Aorta (tissue), 5 donors: Measurements from ENCODE around the gene PLAA. TPM values are rescaled to one million over a fixed set of nuclear protein-coding genes. Genes with fewer than 3 reads are reported as not detected.

ENCODE experiments used
- ATAC-seq: fragments of 200-7000 bp; cut with Tn5 transposase; one replicate; pipeline ENCODE4 v1.9.1; 2022; ENCODE audit warnings: moderate library complexity; ENCODE audit not compliant: low FRiP score
- DNase-seq, 2 donors: peaks; one replicate each; pipeline ENCODE4 v3.0.0-alpha.2; 2020
- H3K27ac ChIP-seq, 2 donors: one replicate each; pipeline ENCODE4 v1.5.1; 2013; ENCODE audit warnings: low read length in 2 of 2, mild to moderate bottlenecking in 2 of 2, moderate library complexity in 2 of 2, control low read depth in 1 of 2, inconsistent platforms in 1 of 2, low read depth in 1 of 2
- H3K27me3 ChIP-seq, 2 donors: one replicate each; pipeline ENCODE4 v1.6.1; 2013; ENCODE audit warnings: control low read depth in 1 of 2, low read length in 1 of 2, mild to moderate bottlenecking in 1 of 2, moderate library complexity in 1 of 2; ENCODE audit not compliant: insufficient read depth in 2 of 2, control insufficient read depth in 1 of 2
- H3K36me3 ChIP-seq, 2 donors: one replicate each; pipeline ENCODE4 v1.6.1; 2013; ENCODE audit warnings: control low read depth in 1 of 2, low read length in 1 of 2, mild to moderate bottlenecking in 1 of 2; ENCODE audit not compliant: insufficient read depth in 2 of 2, control insufficient read depth in 1 of 2
- H3K4me1 ChIP-seq, 2 donors: one replicate each; pipeline ENCODE4 v1.6.1; 2013; ENCODE audit warnings: low read length in 2 of 2, control low read depth in 1 of 2, mild to moderate bottlenecking in 1 of 2, moderate library complexity in 1 of 2; ENCODE audit not compliant: insufficient read depth in 2 of 2, control insufficient read depth in 1 of 2
- H3K4me3 ChIP-seq, 2 donors: one replicate each; pipeline ENCODE4 v1.5.1; 2013; ENCODE audit warnings: low read length in 2 of 2, control low read depth in 1 of 2, mild to moderate bottlenecking in 1 of 2
- H3K9me3 ChIP-seq: one replicate; pipeline ENCODE4 v1.6.1; 2013; ENCODE audit warnings: mild to moderate bottlenecking, low read length; ENCODE audit not compliant: control insufficient read depth
- whole genome bisulfite sequencing, 2 donors: extraction: QIAGEN DNeasy Blood & Tissue Kit; methylation state at CpG; one replicate each; pipeline ENCODE4 v1.1.7; 2013; 5-methylcytosine and 5-hydroxymethylcytosine counted together
- intact Hi-C, 2 donors: fragments of 100-400 bp; cut with DNase I; formaldehyde crosslinking; loops; one replicate each; pipeline versions ENCODE4 v1.14.2 to v1.15.0; 2022
- polyA plus RNA-seq, 2 donors: library from polyadenylated mRNA; stranded (reverse); fragments of 200-250 nt; gene quantifications; one replicate each; pipeline ENCODE4 v1.2.3, GENCODE V29; 2013
- total RNA-seq, 2 donors: library from RNA; stranded (reverse); fragmentation: NEBNext Ultra II Directional; extraction: Animal tissue kit (Norgen Biotek cat#: 25700); gene quantifications; one replicate each; pipeline ENCODE4 v1.2.1, GENCODE V29; 2021
- donor health status: healthy with polysubstance abuse.
- donor health status: Bipolar disorder and iron deficiency.
- donor health status: DM: no; HTN: no; CAD: no.
- donor health status: DM: no; HTN: no; CAD: no.
- donor health status: DM: yes; HTN: yes; CAD: no.

PLAA gene
- total and polyA plus RNA-seq, 4 donors = 11.9 to 27.2 (median 18.1) TPM

DNA sequence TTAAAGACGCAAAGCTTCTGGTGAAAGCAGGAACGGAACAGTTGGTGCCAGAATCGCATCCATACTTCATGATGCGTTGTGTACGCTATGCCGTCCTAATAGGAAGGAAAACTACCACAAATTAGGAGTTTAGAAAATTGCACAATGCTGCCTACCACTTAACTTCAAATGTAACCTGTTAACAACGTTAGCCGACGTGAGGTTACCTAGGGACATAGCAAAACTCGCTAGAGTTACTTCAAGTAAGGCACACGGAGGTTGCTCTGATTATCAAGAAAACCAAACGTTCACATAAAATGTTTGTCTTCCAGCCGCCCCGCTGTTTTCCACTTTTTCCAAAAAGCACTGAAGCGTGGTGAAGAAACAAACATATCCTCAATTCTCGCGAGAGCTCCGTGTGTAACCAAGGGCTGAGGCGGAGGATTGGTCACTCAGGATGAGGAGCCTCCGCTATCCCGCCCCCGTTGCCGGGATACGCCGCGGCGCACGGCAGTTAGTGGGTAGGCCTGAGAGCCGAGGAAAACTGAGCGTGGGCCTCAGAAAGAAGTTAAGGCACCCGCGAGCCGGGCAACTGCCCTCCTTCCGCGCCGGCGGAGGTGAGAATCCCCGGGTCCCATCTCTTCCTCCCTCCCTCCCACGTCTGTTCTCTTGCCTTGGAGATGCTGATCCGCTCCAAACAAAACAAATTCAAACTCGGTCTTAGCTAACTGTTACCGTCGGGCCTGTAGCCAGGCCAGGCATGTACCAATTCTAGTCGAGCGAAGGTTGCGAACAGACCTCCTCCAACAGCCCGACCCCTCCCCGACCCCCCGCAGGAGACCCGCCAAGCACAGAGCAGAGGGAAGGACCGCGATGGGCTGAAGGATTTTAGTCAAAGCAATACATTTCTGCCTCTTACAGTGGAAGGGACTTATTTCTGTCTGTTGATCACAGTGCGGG is 9.1 kb upstream of the PLAA start, which contains the start of gene IFT74:
IFT74 (plus strand) TSS at position 492 of the 939 bp plus-strand sequence. CDS start 5,556 bp downstream, outside the sequence.
- H3K27me3 ChIP-seq = no peaks in the 10 kb centered on the region
- H3K27ac ChIP-seq = peak within 1 kb of the TSS; percentile 69 to 82
- WGBS, 2 donors = 1% methylated on average over 48 to 53 of the region's 53 CpGs
- peak within 1 kb of the TSS; percentile 57 to 90 for H3K4me3 ChIP-seq
- ATAC-seq (peak; percentile 100), DNase-seq (peak; percentile 99)
- H3K36me3 ChIP-seq = no peaks in the 10 kb centered on the region
- H3K9me3 ChIP-seq = no peaks in the 10 kb centered on the region
- intact Hi-C loops = loop anchor here in 1 of 2 donors (10.0 kb wide), 1 partner anchor 619 kb away; the partner anchor contains the start of gene C9orf72
- no peaks in the 10 kb centered on the region for H3K4me1 ChIP-seq

DNA sequence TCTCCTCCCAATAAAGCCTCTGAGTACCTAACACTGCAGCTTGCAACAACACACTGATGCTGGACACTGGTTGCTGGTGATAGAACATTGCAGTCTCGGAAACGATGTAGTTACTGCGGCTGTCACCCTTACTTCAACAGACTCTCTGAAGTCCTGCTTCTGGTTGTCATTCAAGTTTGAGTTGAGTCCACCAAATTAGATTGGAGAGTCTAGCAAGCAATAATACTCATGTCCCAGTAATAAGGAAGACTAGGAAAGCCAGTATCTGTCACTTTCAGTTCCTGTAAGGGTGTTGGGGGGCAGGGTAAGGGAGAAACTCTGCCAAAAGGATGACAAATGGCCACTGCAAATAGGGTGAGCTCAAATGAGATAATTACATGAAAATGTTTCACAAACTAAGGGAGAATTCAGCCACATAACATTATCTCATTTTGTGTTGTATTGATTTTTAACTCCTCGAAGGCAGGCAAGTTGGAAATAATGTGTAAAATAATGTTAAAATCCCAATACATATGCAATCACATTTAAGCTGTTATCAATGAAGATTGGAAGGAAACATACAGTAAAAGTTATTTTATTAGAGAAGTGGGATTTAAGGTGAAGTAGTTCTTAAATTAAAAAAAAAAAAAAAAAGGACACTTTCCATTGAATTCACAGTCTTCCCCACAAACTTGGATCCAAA is 8.3 kb upstream of the PLAA start:
- WGBS, 2 donors = 43 to 45% methylated on average over 4 of the region's 4 CpGs

DNA sequence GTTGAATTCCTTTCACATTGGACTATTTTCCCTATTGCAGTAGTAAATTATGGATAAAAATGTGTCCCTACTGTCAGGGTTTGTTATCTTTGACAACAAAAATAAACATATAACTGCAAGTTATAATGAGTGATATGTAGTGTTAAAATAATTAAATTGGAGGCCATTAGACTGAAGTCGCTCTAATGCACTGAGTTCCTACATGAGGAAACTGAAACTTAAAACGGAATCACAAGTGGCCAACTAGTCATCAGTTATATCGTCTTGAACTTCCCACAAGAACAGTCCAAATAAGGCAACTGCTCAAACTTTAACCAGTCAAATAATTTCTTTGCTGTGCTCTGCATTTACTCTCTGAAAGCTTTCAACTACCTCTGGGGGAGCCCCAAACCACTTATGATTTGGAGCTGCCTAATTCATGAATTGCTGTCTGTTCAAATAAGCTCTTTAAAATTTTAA is 7.0 kb upstream of the PLAA start:
- Histone ChIP-seq H3K36me3 (no peaks in the 10 kb centered on the region), H3K4me3 (no peak overlapping the region), H3K27ac (no peak overlapping the region), H3K4me1 (no peaks in the 10 kb centered on the region), H3K9me3 (no peaks in the 10 kb centered on the region), H3K27me3 (peaks cover 0 to 2% of the 10 kb centered on the region in 2 donors)
- DNase-seq (no peak), ATAC-seq (no peak)
- intact Hi-C loops = loop anchor here in 1 of 2 donors (10.0 kb wide), 1 partner anchor 621 kb away; the partner anchor contains the start of gene C9orf72
- WGBS, 2 donors = 41 to 49% methylated on average over 3 of the region's 3 CpGs

More for the DNA sequence above, 8.3 kb upstream of the PLAA start:
- Histone ChIP-seq H3K9me3 (no peaks in the 10 kb centered on the region), H3K4me1 (no peaks in the 10 kb centered on the region), H3K27me3 (no peaks in the 10 kb centered on the region), H3K27ac (peak overlapping the region; percentile 43 to 69), H3K4me3 (peak overlapping the region; percentile 57 to 90), H3K36me3 (no peaks in the 10 kb centered on the region)
- DNase-seq (no peak), ATAC-seq (no peak)
- intact Hi-C loops = loop anchor here in 1 of 2 donors (10.0 kb wide), 1 partner anchor 619 kb away; the partner anchor contains the start of gene C9orf72

DNA sequence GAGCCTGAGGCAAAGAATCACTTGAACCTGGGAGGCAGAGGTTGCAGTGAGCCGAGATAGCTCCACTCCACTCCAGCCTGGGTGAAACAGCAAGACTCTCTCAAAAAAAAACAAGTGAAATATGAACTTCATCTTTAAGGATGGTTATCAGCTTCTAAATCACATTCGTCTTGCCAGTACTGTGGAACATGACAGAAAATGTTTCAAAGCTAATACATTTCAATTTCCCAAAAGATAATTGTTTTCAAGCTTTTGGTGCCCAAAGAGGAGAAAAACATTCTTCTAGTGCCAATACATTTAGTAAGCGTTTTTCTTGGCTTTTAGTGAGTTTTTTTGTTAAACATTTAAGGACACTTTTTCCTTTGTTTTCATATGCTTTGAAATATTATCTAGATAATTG is 4.8 kb upstream of the PLAA start:
- no peak for ATAC-seq
- 4 to 9% methylated on average over 3 of the region's 3 CpGs for WGBS, 2 donors
- H3K27me3 ChIP-seq = peaks cover 0 to 2% of the 10 kb centered on the region in 2 donors
- H3K4me1 ChIP-seq = no peaks in the 10 kb centered on the region
- intact Hi-C loops = loop anchor here in 1 of 2 donors (10.0 kb wide), 1 partner anchor 623 kb away; the partner anchor contains the start of gene C9orf72
- DNase-seq = no peak
- no peaks in the 10 kb centered on the region for H3K36me3 ChIP-seq
- no peak overlapping the region for H3K27ac ChIP-seq
- no peaks in the 10 kb centered on the region for H3K9me3 ChIP-seq
- H3K4me3 ChIP-seq = no peak overlapping the region

DNA sequence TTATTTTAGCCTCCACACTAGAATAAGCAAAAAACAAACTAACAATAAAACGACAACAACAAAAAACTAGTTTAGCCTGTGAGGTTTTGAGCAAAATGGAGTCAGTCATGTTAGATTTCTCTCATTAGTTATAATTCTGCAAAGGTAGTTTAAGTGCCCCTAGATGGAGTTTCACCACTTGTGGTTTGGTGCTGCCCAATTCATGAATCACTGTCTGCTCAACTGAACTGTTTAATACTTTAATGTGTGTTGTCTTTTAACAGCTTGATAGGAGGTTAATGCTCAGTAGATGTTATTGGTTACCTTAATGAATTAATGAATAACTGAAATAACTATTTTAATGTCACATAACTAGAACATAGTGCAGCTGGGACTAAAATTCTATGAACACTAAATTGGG is 3.5 kb upstream of the PLAA start:
- WGBS, 2 donors = 90 to 98% methylated on average over 1 of the region's 1 CpG
- DNase-seq = no peak
- Histone ChIP-seq H3K27ac (no peak overlapping the region), H3K36me3 (no peaks in the 10 kb centered on the region), H3K27me3 (peaks cover 0 to 2% of the 10 kb centered on the region in 2 donors), H3K4me1 (peaks cover 0 to 2% of the 10 kb centered on the region in 2 donors), H3K4me3 (no peak overlapping the region), H3K9me3 (no peaks in the 10 kb centered on the region)
- ATAC-seq = no peak
- intact Hi-C loops = loop anchor here in 1 of 2 donors (10.0 kb wide), 1 partner anchor 624 kb away; the partner anchor contains the start of gene C9orf72

DNA sequence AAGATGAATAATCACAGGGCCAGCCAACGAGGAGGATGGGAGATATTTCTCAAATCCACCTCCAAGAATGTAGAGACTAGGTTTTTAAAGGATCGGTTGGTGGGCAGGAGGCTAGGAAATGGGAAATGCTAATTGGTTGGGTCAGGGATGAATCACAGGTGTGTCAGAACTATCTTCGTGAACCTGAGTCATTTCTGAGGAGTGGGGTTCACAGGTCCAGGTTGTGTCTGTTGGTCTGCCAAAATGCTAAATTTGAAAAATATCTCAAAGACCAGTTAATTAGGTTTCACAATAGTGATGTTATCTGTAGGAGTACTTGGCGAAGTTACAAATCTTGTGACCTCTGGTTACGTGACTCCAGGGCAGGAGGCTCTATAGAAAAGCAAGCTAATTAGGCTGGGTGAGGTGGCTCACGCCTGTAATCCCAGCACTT is 2.6 kb upstream of the PLAA start:
- Histone ChIP-seq H3K27me3 (peaks cover 0 to 2% of the 10 kb centered on the region in 2 donors), H3K4me3 (no peak overlapping the region), H3K9me3 (no peaks in the 10 kb centered on the region), H3K36me3 (no peaks in the 10 kb centered on the region), H3K4me1 (peaks cover 0 to 4% of the 10 kb centered on the region in 2 donors), H3K27ac (no peak overlapping the region)
- intact Hi-C loops = loop anchor here in 1 of 2 donors (5.0 to 10.0 kb wide), 2 partner anchors 383 to 625 kb away; partner anchors contain the start of gene C9orf72
- 80 to 83% methylated on average over 6 of the region's 6 CpGs for WGBS, 2 donors
- ATAC-seq = no peak
- DNase-seq = no peak

DNA sequence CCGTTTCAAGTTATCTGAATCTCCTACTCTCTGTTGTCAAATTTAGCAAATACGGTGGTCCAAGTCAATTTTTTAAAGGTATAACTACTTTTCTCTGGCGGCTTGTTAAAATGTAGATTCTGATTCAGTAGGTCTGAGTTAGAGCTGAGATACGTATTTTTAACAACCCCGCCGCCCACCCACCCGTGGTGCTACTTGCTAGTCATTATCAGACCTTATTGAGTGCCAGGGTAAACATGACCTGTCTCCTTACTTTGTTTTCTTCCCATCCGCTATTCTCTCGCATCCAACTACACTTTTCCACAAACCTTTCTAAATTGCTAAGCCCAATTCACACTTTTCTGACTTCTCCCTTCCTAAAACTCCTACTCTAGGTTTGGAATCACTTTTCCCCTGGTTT is 694 bp upstream of the PLAA start:
- Histone ChIP-seq H3K4me1 (peaks cover 3 to 4% of the 10 kb centered on the region in 2 donors), H3K4me3 (peak overlapping the region; percentile 69 to 77), H3K36me3 (no peaks in the 10 kb centered on the region), H3K9me3 (no peaks in the 10 kb centered on the region), H3K27ac (no peak overlapping the region), H3K27me3 (peaks cover 0 to 2% of the 10 kb centered on the region in 2 donors)
- intact Hi-C loops = loop anchor here in 1 of 2 donors (2.0 to 5.0 kb wide), 2 partner anchors 55 to 385 kb away; partner anchors contain the start of gene CAAP1
- 0 to 1% methylated on average over 9 of the region's 9 CpGs for WGBS, 2 donors
- ATAC-seq (no peak), DNase-seq (no peak)

DNA sequence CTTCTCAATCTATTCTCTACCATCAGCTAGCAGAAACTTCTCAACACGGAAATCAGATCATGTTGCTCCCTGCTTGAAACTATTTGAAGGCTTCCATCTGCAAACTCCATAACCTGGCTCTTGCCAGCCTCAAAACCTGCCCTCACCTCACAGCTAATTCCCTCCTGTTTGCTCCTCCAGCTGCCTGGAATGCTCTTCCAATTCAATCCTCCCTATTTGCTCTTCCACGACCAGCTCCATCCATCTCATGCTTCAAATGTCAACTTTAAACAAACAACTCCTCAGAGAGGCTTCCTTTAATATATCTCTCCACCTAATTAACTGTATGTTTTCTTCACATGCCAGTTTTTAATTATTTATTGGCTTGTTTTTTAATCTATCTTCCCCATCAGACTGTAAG is 1.5 kb downstream of the PLAA start:
- intact Hi-C loops = loop anchor here in 1 of 2 donors (5.0 kb wide), 1 partner anchor 387 kb away; no protein-coding TSS in a partner anchor
- Histone ChIP-seq H3K9me3 (no peaks in the 10 kb centered on the region), H3K4me1 (peaks cover 4 to 5% of the 10 kb centered on the region in 2 donors), H3K36me3 (no peaks in the 10 kb centered on the region), H3K4me3 (peak overlapping the region in 1 of 2 donors; percentile 77), H3K27me3 (peaks cover 0 to 2% of the 10 kb centered on the region in 2 donors), H3K27ac (no peak overlapping the region)
- ATAC-seq = no peak
- WGBS, 2 donors = 18 to 30% methylated on average over 2 of the region's 2 CpGs
- no peak for DNase-seq
